ACC112 (cell line): ENCODE results near the gene ZNF488.
"Not testable (repeated sequence)": the region's sequence is repeated elsewhere in the genome, so short reads cannot be mapped to it uniquely, and the experiment has no call there.

Experiments used
- H2AFZ ChIP-seq: fragments of 200-600 bp; sonication (generic); one replicate; pipeline ENCODE4 v1.6.0; 2017; ENCODE audit warnings: antibody characterized with exemption, low read length; ENCODE audit not compliant: unreplicated experiment
- H3K27ac ChIP-seq: fragments of 200-600 bp; sonication (generic); 2 replicates; pipeline ENCODE4 v1.5.1; 2014; ENCODE audit warnings: low read depth, mild to moderate bottlenecking, antibody characterized with exemption, low read length, moderate library complexity
- H3K27me3 ChIP-seq: fragments of 200-600 bp; sonication (generic); 2 replicates; pipeline ENCODE4 v1.6.1; 2014; ENCODE audit warnings: mild to moderate bottlenecking, antibody characterized with exemption, low read length, moderate library complexity, mixed read lengths; ENCODE audit not compliant: insufficient read depth
- H3K36me3 ChIP-seq: fragments of 200-600 bp; sonication (generic); 2 replicates; pipeline ENCODE4 v1.6.1; 2016; ENCODE audit warnings: mild to moderate bottlenecking, antibody characterized with exemption, low read length, moderate library complexity, mixed read lengths; ENCODE audit not compliant: insufficient read depth
- H3K4me1 ChIP-seq: fragments of 200-600 bp; sonication (generic); one replicate; pipeline ENCODE4 v1.6.1; 2016; ENCODE audit warnings: low read length, mixed read lengths; ENCODE audit not compliant: insufficient read depth, unreplicated experiment, control insufficient read depth
- H3K4me3 ChIP-seq: fragments of 200-600 bp; sonication (generic); 2 replicates; pipeline ENCODE4 v1.5.1; 2014; ENCODE audit warnings: mild to moderate bottlenecking, low read depth, low read length
- H3K79me2 ChIP-seq: fragments of 200-600 bp; sonication (generic); one replicate; pipeline ENCODE4 v1.6.0; 2016; ENCODE audit warnings: low read length; ENCODE audit not compliant: control insufficient read depth, unreplicated experiment, insufficient read depth

The ZNF488 gene

DNA sequence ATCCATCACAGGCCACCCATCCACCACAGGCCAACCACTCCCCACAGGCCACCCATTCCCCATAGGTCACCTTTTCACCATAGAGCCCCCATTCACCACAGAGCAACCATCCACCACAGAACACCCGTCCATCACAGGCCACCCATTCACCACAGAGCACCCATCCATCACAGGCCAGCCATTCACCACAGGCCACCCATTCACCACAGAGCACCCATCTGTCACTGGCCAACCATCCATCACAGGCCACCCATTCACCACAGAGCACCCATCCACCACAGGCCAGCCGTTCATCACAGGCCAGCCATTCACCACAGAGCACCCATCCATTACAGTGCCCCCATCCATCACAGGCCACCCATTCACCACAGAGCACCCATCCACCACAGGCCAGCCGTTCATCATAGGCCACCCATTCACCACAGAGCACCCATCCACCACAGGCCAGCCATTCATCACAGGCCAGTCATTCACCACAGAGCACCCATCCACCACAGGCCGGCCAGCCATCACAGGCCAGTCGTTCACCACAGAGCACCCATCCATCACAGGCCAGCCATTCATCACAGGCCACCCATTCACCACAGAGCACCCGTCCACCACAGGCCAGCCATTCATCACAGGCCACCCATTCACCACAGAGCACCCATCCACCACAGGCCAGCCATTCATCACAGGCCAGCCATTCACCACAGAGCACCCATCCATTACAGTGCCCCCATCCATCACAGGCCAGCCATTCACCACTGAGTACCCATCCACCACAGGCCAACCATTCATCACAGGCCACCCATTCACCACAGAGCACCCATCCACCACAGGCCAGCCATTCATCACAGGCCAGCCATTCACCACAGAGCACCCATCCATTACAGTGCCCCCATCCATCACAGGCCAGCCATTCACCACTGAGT is 32.5 kb upstream of the ZNF488 start:
- not testable (repeated sequence) for H3K27ac ChIP-seq, H3K36me3 ChIP-seq, H3K79me2 ChIP-seq, H3K27me3 ChIP-seq, H3K4me3 ChIP-seq, H2AFZ ChIP-seq
- peaks cover 17% of the 10 kb centered on the region for H3K4me1 ChIP-seq

DNA sequence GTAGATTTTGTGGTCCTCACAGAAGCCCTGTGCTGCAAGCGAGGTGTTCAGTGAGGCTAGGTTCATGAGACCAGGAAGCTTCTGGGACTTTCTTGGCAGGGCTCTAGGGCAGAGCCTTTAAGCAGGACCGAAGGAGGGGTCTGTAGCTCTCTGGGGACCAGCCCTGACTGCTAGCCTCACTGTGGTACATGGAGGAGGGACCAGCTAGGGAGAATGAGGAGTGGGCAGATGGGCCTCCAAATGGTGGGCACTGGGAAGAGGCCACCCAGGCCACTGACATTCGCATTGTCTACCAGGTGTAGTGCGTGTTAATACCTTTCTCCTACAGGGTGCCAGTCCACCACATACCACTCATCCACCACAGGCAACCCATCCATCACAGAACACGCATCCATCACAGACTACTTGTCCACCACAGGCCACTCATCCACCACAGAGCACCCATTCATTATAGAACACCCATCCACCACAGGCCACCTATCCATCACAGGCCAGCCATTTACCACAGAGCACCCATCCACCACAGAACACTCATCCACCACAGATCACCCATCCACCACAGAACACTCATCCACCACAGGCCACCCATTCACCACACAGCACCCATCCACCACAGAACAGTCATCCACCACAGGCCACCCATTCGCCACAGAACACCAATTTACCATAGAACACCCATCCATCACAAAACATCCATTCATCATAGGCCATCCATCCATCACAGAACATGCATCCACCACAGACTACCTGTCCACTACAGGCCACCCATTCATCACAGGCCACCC is 31.6 kb upstream of the ZNF488 start:
- Histone ChIP-seq H3K4me1 (peaks cover 12% of the 10 kb centered on the region), H3K36me3 (no peaks in the 10 kb centered on the region), H3K79me2 (no peaks in the 10 kb centered on the region), H3K27me3 (no peaks in the 10 kb centered on the region), H3K4me3 (no peak overlapping the region), H3K27ac (no peak overlapping the region), H2AFZ (no peak overlapping the region)

DNA sequence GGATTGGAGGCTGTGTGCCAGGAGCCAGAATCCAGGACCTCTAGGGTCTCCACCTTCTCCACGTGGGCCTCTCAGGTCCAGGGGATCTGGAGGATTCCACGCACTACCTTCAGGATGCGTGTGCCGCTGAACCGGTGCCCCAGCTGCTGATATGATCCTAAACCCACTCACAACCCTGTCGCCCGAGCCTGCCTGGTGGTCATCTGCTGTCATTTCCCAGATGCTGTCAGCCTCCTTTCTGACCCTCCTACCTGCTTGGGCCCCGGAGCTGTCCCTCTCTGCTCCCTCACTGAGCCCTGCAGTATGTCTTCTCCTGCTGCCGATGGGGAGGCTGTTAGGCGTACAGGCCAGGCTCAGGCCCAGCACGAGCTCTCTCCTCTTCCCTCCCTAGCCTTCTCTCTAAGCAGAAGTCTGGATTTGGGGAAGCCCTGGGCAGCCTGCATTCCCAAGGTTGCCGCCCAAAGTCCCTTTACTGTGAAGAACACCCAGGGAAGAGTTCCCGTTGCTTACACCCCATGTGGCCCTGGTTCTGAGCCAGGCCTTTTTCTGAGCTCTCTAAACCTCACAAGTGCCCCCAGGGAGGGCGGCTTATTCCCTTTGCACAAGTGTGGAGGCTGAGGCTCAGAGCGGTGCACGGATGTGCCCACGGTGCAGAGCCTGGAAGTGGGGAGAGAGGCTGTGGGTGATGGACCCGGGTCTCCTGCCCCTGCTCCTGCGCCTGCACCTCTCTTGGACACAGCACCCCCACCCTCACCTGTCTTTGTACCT is 30.8 kb upstream of the ZNF488 start:
- Histone ChIP-seq H3K4me3 (no peak overlapping the region), H3K27ac (no peak overlapping the region), H3K4me1 (peaks cover 12% of the 10 kb centered on the region), H2AFZ (no peak overlapping the region), H3K27me3 (no peaks in the 10 kb centered on the region), H3K36me3 (no peaks in the 10 kb centered on the region), H3K79me2 (no peaks in the 10 kb centered on the region)

DNA sequence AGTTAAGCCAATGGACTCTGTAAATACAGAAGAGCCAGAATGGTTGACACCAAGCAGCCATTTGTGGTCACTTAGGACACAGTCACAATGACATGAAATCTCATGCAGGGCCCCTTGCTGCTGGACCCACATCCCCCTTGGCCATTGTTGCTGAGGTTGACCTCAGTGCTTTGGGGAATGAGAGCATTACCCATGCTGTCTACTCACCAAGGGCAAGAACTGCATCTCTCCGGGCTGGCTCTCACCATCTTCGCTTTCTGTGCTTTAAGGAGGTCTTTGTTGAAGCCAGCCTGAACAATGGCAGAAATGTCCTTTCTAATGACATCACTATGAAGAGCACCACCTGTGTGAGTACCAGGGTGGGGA is 30.1 kb upstream of the ZNF488 start:
- H3K27ac ChIP-seq: no peak overlapping the region
- no peaks in the 10 kb centered on the region for H3K79me2 ChIP-seq
- no peaks in the 10 kb centered on the region for H3K36me3 ChIP-seq
- H3K27me3 ChIP-seq: no peaks in the 10 kb centered on the region
- H3K4me3 ChIP-seq: no peak overlapping the region
- H3K4me1 ChIP-seq: peaks cover 12% of the 10 kb centered on the region
- H2AFZ ChIP-seq: no peak overlapping the region

DNA sequence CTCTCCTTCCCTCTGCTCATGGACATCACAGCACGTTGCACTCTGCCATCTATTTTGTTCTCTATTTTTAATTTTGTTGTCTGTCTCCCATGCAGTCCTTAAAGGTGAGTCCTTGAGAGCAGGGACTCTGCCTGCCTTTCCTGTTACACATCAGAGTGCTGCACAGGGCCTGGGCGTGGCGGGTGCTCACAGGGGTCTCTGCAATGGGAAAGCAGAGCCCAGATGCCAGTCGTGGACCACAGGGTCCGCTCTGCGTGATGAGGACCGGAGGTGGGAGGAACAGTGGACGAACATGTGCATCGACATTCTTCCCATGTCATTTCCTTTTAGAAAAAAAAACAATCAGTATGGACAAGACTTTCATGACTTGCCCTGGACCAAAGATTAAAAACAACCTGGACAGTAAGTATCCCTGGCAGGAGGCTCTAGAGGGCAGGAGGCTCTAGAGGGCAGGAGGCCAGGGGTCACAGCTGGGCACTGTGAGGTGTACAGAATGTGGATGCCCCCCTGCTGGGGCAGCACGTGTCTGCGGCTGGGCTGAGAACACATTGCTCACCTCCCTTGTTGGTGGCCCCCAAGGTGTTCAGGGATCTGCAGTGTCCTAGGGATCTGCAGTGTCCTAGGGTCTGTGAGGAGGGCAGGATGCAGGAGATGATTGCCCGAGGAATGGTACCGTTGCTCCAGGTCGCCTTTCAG is 29.6 kb upstream of the ZNF488 start:
- Histone ChIP-seq H3K4me3 (no peak overlapping the region), H3K36me3 (no peaks in the 10 kb centered on the region), H3K4me1 (peaks cover 12% of the 10 kb centered on the region), H3K79me2 (no peaks in the 10 kb centered on the region), H2AFZ (no peak overlapping the region), H3K27me3 (no peaks in the 10 kb centered on the region), H3K27ac (no peak overlapping the region)

DNA sequence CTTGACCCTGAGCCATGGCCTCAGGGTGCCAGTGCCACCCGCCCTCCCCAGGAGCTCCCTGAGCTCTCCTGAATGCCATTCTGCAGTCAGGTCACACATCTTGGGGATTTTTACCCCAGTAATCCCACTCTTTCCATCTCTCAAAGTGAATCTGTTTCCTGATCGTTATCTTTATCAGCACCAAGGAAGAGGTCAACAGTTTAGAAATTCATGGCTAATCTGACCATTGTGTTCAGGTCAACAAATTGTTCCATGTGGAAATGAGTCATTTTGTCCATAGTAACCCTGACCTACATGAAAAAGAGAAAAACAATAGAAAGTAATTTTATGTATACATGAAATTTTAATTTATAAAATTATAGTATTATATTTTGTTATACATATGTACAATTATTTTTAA is 28.8 kb upstream of the ZNF488 start:
- H3K4me1 ChIP-seq: peaks cover 12% of the 10 kb centered on the region
- no peaks in the 10 kb centered on the region for H3K27me3 ChIP-seq
- H2AFZ ChIP-seq: no peak overlapping the region
- H3K27ac ChIP-seq: no peak overlapping the region
- no peak overlapping the region for H3K4me3 ChIP-seq
- no peaks in the 10 kb centered on the region for H3K79me2 ChIP-seq
- no peaks in the 10 kb centered on the region for H3K36me3 ChIP-seq

DNA sequence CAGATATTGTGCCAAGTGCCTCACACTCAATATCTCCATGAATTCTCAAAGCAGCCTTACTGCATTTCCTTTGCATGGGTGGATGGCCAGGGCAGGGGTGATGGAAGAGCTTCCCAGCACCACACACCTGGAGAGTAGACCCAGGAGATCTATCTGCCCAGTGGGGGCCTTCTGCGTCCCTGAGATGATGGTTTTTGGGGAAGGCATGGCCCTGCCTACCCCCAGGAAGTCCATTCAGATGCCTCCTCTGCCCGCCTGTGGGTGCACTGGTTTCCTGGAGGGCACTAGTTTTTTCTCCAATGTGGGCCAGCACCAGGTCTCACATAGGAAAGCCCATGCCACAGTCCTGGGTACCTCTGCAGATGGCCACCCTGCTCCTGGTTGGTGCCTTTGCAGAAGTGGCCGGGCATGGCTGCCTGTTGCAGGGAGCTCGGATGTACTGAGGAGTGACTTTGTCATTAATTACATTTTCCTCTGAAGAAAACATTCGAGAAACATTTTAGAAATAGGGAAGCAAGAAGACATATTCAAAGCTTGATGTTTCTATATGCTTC is 28.2 kb upstream of the ZNF488 start:
- Histone ChIP-seq H3K27me3 (no peaks in the 10 kb centered on the region), H3K27ac (no peak overlapping the region), H3K79me2 (no peaks in the 10 kb centered on the region), H3K4me3 (no peak overlapping the region), H3K36me3 (no peaks in the 10 kb centered on the region), H2AFZ (no peak overlapping the region), H3K4me1 (peaks cover 14% of the 10 kb centered on the region)

DNA sequence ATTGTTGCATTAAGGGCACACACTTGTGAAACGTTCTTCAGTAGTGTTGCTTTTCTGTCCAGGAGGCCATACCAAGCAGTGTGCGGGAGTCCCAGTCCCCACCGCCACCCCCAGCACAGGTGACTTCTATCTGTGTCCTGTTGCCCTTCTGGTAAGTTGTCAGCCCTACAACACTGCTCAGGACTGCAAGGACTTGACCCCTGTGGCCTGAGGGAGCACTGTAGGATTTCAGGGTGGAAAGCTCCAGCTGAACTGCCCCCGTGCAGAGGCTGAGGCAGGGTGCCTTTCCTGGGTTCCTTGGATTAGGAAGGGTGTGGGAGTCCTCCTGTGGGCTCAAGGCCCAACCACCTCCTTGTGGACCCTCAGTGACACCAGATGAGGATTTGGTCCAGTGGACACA is 26.8 kb upstream of the ZNF488 start:
- no peaks in the 10 kb centered on the region for H3K27me3 ChIP-seq
- no peak overlapping the region for H3K27ac ChIP-seq
- peaks cover 24% of the 10 kb centered on the region for H3K4me1 ChIP-seq
- H3K36me3 ChIP-seq: no peaks in the 10 kb centered on the region
- no peak overlapping the region for H2AFZ ChIP-seq
- H3K79me2 ChIP-seq: no peaks in the 10 kb centered on the region
- H3K4me3 ChIP-seq: no peak overlapping the region

DNA sequence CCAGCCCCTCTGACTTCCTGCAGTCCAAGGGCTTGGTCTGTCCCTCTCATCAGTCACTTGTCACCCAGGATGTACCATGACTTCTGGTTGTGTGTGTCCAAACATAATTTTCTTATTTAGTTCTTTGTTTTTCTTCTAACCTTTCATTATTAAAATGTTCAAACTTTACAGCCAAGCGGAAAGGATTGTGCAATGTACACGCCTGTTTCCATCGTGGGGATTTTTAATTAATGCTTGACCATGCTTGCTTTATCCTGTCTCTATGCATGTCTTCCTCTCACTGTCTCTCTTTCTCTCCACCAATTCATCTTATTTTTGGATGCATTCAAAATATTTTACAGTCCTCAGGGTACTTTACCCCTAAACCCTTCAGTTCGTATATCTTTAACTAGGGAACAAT is 26.2 kb upstream of the ZNF488 start:
- Histone ChIP-seq H3K4me1 (peaks cover 24% of the 10 kb centered on the region), H3K27ac (no peak overlapping the region), H2AFZ (no peak overlapping the region), H3K36me3 (no peaks in the 10 kb centered on the region), H3K79me2 (no peaks in the 10 kb centered on the region), H3K27me3 (no peaks in the 10 kb centered on the region), H3K4me3 (no peak overlapping the region)

DNA sequence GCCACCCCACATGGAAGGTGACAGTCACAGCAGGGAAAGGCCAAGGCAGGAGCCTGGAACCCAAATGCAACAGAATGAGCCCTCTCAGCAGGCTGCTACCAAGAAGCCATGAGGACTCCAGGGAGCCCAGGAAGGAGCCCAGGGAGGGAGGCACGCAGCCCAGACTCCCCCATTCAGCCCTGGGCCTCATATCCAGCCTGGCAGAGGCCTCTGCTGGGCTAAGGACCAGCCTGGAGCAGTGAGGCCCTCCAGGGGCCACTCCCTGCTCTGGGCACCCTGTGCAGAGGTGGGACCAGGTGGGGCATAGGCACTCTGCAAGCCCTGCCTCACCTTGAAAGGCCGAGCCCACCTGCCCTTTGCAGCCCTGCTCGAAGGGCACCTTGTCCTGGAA is 25.8 kb upstream of the ZNF488 start:
- no peak overlapping the region for H2AFZ ChIP-seq
- no peak overlapping the region for H3K27ac ChIP-seq
- no peaks in the 10 kb centered on the region for H3K27me3 ChIP-seq
- H3K79me2 ChIP-seq: no peaks in the 10 kb centered on the region
- H3K36me3 ChIP-seq: no peaks in the 10 kb centered on the region
- no peak overlapping the region for H3K4me3 ChIP-seq
- peaks cover 24% of the 10 kb centered on the region for H3K4me1 ChIP-seq
